HG03460 (cell line): ENCODE data around the gene DDX56.

Experiments
- ATAC-seq: cut with Tn5 transposase; IDR thresholded peaks from one replicate; pipeline ENCODE4 v1.9.1; 2021; ENCODE audit not compliant: unreplicated experiment

The DDX56 gene

DNA sequence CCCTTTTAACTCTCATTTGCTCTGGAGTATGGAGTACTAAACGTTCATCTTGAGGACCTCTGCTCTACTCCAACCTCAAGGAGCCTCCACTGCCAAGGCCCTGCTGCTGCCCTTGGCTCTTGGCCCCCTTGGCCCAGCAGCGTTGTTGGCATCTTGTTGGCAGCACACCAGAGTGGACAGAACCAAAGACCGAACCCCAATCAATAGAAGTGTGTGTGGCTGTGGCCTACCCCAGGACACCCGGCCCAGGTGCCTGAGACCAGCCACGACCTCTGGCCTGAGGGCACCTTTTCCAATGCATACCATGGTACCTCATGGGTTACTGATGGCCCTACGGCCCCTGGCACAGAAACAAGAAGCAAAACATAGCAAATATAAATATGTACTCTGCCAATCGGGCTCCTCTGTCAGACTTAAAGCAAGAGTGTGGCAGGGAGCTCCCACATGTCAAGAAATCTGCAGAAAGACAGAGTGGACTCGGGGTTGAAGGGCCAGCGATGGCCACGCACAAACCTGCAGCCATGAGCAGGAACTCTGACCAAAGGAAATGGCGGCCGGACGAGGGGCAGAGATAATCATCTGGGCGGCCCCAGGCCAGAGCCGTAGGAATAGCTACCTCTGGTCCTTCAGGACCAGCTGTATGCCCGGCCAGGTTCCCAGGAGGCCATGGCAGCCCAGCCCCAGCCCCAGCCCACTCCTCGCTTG, 35.5 kb downstream of the DDX56 start:
- no peak for ATAC-seq

DNA sequence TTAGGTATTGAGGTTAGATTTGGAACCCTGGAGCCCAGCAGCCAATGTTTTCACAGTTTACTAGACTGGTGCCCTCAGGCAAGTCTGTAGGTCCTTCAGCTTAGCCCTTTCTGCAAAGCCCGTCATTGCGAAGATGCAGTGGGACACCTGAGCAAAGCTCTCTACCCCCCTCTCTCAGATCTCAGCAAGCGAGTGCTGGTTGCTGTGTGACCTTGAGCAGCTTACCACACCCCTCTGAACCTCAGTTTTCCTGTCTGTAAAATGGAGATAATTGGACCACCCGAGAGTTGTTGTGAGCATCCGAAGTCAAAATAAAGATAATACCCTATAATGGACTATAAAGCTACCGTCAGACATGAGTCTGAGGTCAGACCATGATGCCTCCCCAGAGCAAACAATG, 36.3 kb downstream of the DDX56 start:
- no peak for ATAC-seq

DNA sequence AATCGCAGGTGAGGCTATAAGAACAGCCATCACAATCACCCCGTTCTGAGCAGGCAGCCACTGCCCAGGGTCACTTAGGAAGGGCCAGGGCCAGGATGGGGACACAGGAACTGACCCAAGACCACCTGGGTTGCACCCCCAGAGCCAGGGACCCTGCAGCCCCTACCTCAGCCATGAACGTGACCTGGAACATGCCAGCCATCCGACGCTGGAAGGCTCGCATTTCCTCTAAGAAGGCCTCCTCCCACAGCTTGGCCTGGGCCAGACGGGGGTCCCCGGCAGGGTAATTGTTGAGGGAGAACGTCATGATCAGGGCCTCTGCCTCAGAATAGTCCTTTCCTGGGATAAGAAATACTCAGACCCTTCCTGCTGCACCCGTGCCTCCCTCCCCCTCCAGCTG, 37.6 kb downstream of the DDX56 start:
- ATAC-seq, result no peak

DNA sequence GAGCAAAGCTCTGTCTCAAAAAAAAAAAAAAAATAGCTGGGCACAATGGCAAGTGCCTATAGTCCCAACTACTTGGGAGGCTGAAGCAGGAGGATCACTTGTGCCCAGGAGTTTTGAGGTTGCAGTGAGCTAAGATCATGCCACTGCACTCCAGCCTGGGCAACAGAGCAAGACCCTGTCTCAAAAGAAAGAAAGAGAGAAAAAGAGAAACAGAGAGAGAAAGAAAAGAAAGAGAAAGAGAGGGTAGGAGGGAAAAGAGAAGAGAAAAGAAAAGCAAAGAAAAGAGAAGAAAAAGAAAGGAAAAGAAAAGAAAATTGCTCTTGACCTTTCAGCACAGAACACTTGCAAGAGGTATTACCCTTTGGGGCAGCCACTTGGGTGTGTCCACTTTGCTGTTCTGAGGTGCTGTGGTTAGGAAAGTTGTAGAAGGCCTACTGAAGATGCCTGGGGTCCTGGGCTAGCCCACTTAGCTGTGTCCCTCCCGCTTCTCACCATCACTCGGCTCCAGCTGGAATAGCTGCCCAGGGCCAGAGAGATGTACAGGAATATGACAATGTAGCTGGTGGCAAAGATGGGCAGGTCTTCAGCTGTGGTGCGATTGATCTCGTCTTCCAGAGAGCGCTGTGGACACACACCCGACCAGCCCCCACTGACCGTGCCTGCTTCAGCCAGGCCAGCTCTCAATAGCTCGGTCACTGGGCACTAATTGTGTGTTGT, 38.2 kb downstream of the DDX56 start:
- no peak for ATAC-seq

DNA sequence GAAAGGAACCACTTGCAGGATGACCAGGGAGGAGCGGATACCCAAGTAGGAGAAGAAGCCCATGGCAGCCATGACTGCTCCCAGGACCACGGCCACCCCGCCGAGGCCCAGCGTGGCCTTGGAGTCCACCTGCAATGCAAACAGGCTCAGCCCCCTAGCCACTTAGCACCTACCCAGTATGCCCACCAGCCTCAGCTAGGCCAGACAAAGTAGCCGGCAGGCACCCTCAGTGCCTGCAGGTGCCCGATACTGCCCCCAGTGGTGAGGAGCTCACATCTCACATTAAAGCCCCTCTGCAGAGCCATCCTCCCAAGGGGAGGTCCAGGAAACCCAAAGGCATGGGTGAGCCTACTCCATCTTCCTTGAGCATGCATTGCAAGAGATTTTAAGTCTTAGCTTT, 39.2 kb downstream of the DDX56 start:
- ATAC-seq, result no peak

DNA sequence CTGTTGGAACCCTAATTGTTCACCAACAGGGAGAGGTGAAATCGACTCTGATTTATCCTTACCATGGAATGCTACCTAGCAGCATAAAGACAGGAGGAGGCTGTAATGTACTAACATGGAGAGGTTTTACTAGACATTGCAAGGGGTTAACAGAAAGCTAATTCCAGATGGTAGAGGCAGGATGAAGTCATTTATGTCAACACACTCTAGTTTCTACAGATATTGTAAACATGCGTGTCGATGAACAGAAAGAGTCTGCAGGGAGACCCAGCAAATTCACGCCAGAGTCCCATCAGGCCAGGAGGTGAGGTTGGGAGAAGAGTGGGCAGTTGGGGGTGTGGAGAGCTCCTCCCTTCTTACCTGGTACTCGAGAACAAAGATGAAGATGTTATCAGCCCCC, 39.6 kb downstream of the DDX56 start:
- no peak for ATAC-seq

DNA sequence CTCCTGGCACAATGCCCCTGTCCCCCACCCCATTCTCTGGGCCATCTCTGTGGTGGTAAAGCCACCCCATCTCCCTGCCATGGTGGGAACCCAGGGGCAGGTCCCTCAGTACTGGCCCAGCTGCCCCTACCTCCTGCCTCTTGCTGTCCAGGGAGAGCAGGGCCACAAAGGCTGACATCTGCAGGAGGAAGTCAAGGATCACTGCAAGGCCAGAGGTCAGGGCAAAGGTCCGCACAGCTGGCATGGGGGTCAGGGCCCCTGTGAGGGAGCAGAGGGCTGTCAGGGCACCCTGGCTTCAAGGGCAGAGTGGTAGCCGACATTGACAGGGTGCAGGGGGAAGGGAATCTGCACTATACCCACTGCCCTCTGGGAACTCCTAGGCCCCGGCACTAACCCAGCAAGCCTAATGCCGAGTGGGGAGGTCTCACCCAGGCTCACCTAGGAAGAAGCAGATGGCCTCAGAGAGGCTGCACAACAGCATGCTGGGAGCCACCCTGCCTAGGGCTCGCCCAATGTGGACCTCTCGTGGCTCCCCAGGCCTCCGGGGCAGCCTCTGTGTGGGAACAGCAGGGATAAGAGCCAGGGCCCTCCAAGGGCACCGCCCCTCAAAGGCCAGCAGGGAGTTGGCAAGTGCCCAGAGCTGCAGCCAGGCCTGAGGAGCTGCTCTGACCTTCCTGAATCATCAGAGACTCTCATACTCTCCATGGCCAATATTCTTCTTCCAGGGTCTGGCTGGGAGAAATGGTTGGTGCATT, 40.2 kb downstream of the DDX56 start:
- no peak for ATAC-seq

DNA sequence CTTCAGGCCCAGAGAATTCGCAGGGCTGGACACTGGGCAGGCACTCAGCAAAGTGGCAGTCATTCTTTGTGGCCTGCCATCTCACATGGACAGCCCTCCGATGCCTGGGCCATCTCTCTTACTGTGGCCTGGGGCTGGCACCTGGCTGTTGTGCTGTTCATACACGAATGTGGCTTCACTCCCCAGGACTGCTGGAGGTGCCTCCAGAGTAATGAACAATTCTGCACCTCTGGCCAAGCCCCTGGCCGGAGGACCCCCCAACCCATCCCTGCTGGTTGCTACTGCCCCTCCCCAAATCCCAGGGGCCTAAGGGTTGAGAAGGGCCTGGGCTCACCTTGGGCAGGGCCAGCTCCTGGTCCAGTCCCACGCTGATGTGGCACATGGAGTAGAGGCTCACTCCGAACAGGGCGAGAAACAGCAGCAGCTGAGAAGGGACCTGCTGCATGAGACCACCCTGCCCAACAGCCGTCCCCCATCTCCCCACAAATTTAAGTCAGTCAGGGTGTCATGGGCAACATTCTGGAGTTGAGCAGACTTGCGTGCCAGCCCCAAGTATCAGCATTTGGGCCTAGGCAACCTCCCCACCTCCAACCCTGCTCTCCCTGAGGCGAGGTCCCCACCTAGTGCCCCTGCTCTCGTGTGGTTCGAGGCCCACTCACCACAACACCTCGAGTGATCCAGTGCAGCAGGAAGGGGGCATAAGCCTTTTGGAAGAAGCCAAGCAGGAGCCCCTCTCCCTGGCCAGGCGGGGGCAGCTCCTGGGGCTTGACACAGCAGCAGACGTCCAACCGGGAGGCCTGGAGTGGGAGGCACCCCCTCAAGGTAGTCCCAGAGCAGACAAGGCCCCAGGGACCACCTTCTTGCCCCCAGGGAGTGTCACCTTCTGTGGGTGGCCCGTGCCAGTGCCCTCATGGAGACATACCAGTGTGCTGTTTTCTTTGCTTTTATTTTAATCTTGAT, 42.0 kb downstream of the DDX56 start:
- ATAC-seq, result no peak

DNA sequence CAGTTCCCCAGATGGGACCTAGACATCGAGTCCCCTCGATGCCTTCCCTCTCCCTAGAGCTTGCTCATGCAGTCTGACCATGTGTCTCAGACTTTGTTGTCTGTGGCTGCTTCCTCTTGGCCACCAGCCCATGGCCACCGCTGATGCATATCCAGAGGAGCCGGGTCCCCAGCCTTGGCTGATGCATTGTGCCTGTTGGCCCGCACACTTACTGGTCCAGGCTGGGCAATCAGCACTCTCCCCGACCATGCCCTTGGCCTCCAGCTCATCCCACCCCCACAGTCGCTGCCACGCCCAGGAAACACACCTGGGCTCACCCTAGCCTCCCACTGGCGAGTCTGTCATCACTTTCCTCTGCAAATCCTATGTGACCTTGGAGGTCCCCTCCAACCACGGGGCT, 42.7 kb downstream of the DDX56 start:
- ATAC-seq, result no peak

DNA sequence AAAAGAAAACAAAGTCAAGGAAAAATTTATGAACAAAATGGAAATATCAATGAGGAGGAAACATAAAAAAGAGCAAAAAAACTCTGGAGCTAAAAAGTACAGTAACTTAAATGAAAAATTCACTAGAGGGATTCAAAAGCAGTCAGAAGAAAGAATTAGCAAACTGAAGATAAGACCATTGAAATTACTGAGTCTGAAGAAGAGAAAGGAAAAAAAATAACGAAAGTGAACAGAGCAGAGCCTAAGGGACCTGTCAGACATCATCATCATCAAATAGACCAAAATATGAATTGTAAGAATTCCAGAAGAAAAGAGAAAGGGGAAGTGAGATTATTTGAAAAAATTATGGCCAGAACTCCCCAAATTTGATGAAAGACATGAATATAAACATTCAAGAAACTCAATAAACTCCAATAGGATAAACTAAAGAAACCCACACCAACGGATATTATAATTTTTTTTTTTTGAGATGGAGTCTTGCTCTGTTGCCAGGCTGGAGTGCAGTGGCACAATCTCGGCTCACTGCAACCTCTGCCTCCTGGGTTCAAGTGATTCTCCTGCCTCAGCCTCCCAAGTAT, 48.8 kb downstream of the DDX56 start:
- no peak for ATAC-seq

DNA sequence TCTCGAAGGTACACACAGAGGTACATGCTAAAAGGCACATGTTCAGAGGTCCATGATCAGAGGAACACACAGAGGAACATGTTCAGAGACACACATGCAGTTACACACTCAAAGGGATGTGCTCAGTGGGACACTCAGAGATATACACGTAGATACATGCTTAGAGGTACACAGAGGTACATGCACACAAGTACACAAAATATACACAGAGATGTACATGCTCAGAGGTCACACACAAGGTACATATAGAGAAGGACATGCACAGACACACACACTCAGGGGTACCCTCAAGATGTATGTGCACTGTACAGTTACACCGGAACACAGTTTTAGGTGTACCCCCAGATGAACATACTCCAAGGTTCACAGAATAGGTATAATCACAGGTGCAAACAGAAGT, 51.4 kb downstream of the DDX56 start:
- ATAC-seq, result no peak

DNA sequence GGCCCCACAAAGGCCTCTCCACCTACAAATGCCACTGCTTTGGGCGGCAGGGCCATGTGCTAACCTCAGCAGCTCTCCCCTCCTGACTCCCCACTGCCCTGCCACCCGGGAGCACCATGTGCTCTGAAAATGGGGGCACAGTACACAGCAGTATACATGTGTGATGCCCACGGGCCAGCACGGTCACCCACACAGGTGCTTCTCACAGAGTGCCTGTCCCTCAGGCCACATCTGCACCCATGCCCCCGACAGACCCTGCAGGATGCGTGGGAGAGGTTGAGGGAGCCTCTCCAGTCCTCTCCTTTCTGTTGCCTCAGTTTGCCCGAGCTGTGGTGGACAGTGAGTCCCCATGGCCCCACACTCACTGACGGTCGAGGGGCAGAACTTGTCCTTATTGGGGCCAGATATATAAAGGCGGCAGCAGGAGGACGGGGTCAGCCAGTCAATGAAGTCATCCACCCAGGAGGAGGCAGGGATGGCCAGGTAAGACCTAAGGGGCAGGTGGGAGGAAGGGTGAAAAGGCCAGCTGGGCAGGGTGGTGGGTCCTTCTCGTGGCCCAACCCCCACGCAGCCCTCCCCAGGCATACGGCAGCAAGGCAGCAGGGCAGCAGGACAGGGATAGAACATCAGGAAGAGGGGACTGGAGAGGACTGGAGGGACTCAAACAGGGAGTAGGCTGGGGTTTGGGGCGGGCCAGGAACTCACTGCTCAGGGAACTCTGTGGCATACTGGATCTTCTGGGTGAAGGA, 52.2 kb downstream of the DDX56 start:
- ATAC-seq, result no peak

DNA sequence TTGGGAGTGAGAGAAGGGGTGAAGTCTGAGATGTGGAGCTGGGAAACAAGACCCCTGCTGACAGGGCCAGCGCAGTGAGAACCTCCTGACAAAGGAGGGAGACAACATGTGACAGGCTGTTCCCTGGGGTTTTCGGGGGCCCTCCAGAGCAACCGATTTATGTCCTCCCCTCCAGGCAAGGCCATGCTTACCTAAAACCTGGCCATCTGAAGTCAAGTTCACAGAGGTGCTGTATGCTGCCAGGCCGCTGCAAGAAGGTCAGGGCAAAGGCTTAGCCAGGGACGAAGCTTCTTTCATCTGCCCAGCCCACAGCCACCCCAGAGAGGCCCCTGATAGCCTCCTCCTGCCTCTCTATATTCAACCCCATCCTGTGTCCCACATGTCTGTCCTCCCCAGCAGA, 53.1 kb downstream of the DDX56 start:
- ATAC-seq, result no peak

DNA sequence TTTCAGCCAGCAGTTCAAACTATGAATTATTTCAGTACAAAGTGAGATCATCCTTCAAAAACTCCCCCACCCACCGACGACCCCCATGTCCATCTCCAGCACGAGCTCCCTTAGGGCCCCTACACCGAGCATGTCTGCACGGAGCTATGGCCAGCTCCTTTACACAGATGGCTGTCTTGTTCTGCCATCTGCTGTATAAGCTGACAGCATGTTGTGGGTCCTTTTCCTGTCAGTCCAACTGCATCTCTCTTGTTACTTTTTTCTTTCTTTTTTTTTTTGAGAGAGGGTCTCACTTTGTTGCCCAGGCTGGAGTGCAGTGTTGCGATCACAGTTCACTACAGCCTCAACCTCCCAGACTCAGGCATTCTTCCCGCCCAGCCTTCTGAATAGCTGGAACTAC, 54.2 kb downstream of the DDX56 start:
- ATAC-seq, result no peak

DNA sequence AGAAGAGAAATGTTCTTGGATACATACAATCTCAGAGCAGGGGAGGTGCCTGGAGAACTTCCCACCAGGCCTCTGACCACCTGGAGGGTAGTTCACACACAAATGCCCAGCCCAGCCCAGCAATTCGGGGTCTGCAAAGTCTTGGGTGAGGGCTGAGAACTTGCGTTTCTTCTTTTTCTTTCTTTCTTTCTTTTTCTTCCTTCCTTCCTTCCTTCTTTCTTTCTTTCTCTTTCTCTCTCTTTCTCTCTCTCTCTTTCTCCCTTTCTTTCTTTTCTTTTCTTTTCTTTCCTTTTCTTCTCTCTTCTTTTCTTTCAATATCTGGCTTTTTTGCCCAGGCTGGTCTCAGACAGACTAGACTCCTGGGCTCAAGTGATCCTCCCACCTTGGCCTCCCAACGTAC, 54.9 kb downstream of the DDX56 start:
- no peak for ATAC-seq

DNA sequence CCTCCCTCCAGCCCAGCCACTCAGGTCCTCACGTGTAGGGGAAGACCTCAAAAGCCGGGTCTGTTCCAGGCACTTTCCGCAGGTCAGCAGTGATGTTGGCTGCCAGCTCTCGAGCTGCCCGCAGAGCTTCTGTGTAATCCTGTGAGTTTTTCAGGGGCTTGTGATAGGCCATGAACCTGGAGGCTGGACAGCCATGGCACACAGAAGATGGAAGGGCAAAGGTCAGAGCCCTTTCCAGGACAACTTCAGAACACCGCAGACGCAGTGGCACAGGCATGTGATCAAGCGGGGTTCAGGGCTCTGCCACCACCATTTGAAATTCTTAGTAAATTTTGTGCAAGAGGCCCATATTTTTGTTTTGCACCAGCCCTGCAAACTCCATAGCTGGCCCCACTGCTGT, 56.5 kb downstream of the DDX56 start:
- ATAC-seq, result no peak
